Measurements from ENCODE around the gene CEP43. TPM values are rescaled to one million over a fixed set of nuclear protein-coding genes. Genes with fewer than 3 reads are reported as not detected.
A peak's percentile ranks its signal among the peaks of the same experiment; 100 is the strongest.

The CEP43 gene
- total and polyA plus RNA-seq, 10 of the 15 experiments (the other 5 are each of a cell fraction or from before 2014, with no cell fraction given): 7.7 to 49.9 (median 24.6) TPM

DNA sequence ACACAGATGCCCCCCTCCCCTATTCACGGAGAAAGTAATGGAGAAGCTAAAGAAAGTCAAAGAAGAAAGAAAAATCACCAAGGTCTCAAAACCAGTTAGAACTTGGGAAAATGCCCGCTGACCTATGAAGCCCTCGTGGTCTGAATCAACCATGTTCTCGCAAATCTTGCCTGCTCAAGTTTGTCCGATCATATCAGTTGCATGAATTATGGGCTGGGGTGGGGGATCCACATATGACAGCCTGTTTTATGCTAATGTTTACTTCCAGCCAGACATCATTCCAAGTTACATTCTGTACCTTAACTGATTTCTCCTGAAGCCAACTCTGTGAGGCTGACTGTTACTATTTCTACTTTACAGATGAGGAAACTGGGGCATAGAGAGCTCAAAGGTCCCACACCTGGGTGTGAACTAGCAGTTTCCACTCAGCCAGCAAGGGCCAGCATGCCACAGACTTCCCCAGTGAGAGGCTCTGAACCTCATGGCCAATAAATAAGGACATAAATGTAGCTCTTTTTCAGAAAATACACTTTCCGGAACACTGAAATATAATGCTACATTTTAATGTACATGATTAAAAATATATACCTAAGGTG is 45.0 kb upstream of the CEP43 start:
- Histone ChIP-seq H3K9ac (ENCODE audit: control insufficient read depth, insufficient read depth, low read length) (peak overlapping the region; percentile 63), H3K4me2 (ENCODE audit: control insufficient read depth, insufficient read depth) (peak overlapping the region; percentile 85), H3K4me1 (ENCODE audit: control insufficient read depth, insufficient read depth, low read length) (peaks cover 56% of the 10 kb centered on the region), H3K4me3 (peak overlapping the region; percentile 94), H3K27me3 (replicated peaks in 1 of 2; ENCODE audit: control insufficient read depth in 2 of 2, insufficient read depth in 2 of 2, low read length in 1 of 2) (no peaks in the 10 kb centered on the region), H4K20me1 (ENCODE audit: control insufficient read depth, insufficient read depth) (no peaks in the 10 kb centered on the region), H2AFZ (ENCODE audit: control insufficient read depth, low read depth, low read length) (no peak overlapping the region), H3K36me3 (ENCODE audit: control insufficient read depth in 2 of 2, insufficient read depth in 2 of 2, low read length in 1 of 2) (peaks cover 3% of the 10 kb centered on the region in 2 experiments; a peak in 3 of 4 replicates), H3K27ac (ENCODE audit: control insufficient read depth, insufficient read depth) (peak overlapping the region; percentile 81), H3K79me2 (ENCODE audit: control insufficient read depth, insufficient read depth, low read length) (peaks cover 62% of the 10 kb centered on the region), H3K9me3 (replicated peaks; ENCODE audit: control insufficient read depth, insufficient read depth, low read length) (no peaks in the 10 kb centered on the region)
- ChIA-PET CTCF (interaction anchor here (0.7 to 10.8 kb wide), 14 partner anchors 22 to 198 kb away, joined by 3 to 139 read pairs (median 4); partner anchors contain the start of gene CEP43), SMC1A (ENCODE audit: uncharacterized antibody, unreplicated experiment) (interaction anchor here (0.6 to 6.3 kb wide), 23 partner anchors 10 to 197 kb away, joined by 3 to 85 read pairs (median 4); partner anchors contain the start of genes CCR6 and CEP43), RAD21 (ENCODE audit: unreplicated experiment) (interaction anchor here (1.0 to 8.0 kb wide), 14 partner anchors 18 to 188 kb away, joined by 3 to 79 read pairs (median 4); partner anchors contain the start of gene CEP43), POLR2A (interaction anchor here (0.6 to 1.7 kb wide), 9 partner anchors 18 to 170 kb away, joined by 3 to 9 read pairs (median 5); partner anchors contain the start of genes CCR6 and CEP43)
- no TSS peak for BruUV-seq (replicated peaks)
- FAIRE-seq (no peak), DNase-seq (ENCODE audit: low read depth, low spot score) (no peak), ATAC-seq (no peak)
- intact Hi-C loops (cut with micrococcal nuclease; ENCODE audit: unreplicated experiment): loop anchor here (10.0 kb wide), 1 partner anchor 171 kb away; the partner anchor contains the start of gene CCR6
- in situ Hi-C loops (cut with MboI): no loop called here
- 65% methylated on average over 6 of the region's 6 CpGs for WGBS (ENCODE audit: insufficient coverage, insufficient replicate concordance, low lambda C conversion rate, missing lambda C conversion rate)
- TF ChIP-seq CREM (IDR thresholded peaks at IDR 0.05; ENCODE audit: low read depth): no peak
- no peak for TF ChIP-seq DPF2 (IDR thresholded peaks at IDR 0.05)
- TF ChIP-seq ATF2 (IDR thresholded peaks at IDR 0.05; ENCODE audit: low read length): no peak
- no peak for TF ChIP-seq ZNF217 (IDR thresholded peaks at IDR 0.05)
- TF ChIP-seq SKIL (IDR thresholded peaks at IDR 0.05; ENCODE audit: low read depth, poor library complexity, severe bottlenecking): no peak
- TF ChIP-seq SP1 (IDR thresholded peaks at IDR 0.05; ENCODE audit: low read depth, low read length): no peak
- no peak for TF ChIP-seq TBL1XR1 (IDR thresholded peaks at IDR 0.05; ENCODE audit: low read depth, low read length)
- TF ChIP-seq, protein P1, sequence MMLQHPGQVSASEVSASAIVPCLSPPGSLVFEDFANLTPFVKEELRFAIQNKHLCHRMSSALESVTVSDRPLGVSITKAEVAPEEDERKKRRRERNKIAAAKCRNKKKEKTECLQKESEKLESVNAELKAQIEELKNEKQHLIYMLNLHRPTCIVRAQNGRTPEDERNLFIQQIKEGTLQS (IDR thresholded peaks at IDR 0.05; ENCODE audit: borderline replicate concordance, extremely low read depth, low read depth, low read length): no peak
- TF ChIP-seq PAX5 (IDR thresholded peaks at IDR 0.05; ENCODE audit: borderline replicate concordance, low read depth, low read length): no peak
- TF ChIP-seq NFXL1 (IDR thresholded peaks at IDR 0.05; ENCODE audit: borderline replicate concordance): no peak
- no peak for TF ChIP-seq HDAC2 (IDR thresholded peaks at IDR 0.05)
